Glutamatergic neuron (in vitro differentiated cells): ENCODE data around the gene LRRC14B. TPM values are rescaled to one million over a fixed set of nuclear protein-coding genes. Genes with fewer than 3 reads are reported as not detected.

ENCODE experiments used
- DNase-seq: peaks from one replicate; pipeline ENCODE4 v3.0.0; 2022
- H3K27ac Mint-ChIP-seq: one replicate; pipeline ENCODE4 v1.8.0; 2020; ENCODE audit warnings: mild to moderate bottlenecking, mixed read lengths, inconsistent platforms; ENCODE audit not compliant: unreplicated experiment
- H3K27me3 Mint-ChIP-seq: one replicate; pipeline ENCODE4 v1.8.0; 2020; ENCODE audit warnings: mild to moderate bottlenecking, moderate library complexity, mixed read lengths, inconsistent platforms; ENCODE audit not compliant: unreplicated experiment
- H3K36me3 Mint-ChIP-seq: one replicate; pipeline ENCODE4 v1.8.0; 2020; ENCODE audit warnings: mild to moderate bottlenecking, mixed read lengths, inconsistent platforms; ENCODE audit not compliant: unreplicated experiment
- H3K4me1 Mint-ChIP-seq: one replicate; pipeline ENCODE4 v1.8.0; 2020; ENCODE audit warnings: mild to moderate bottlenecking, low read depth, mixed read lengths, inconsistent platforms; ENCODE audit not compliant: unreplicated experiment
- H3K4me3 Mint-ChIP-seq: one replicate; pipeline ENCODE4 v1.8.0; 2020; ENCODE audit warnings: mild to moderate bottlenecking, mixed read lengths, inconsistent platforms; ENCODE audit not compliant: unreplicated experiment
- H3K9me3 Mint-ChIP-seq: one replicate; pipeline ENCODE4 v1.8.0; 2020; ENCODE audit warnings: mild to moderate bottlenecking, moderate library complexity, mixed read lengths, inconsistent platforms; ENCODE audit not compliant: unreplicated experiment
- total RNA-seq: library from RNA; stranded (reverse); fragmentation: NEBNext Ultra II Directional; extraction: Animal tissue kit (Norgen Biotek cat#: 25700); gene quantifications from one replicate; pipeline ENCODE4 v1.2.1, GENCODE V29; 2021; ENCODE audit not compliant: unreplicated experiment
- TF ChIP-seq, protein P1 (sequence below): fragments of 200-600 bp; sonication (generic); IDR thresholded peaks from one replicate; pipeline ENCODE4 v1.5.0; 2021; ENCODE audit not compliant: partially characterized antibody, unreplicated experiment

LRRC14B gene
- total RNA-seq, 1 donor from 2014 or later, result not detected

DNA sequence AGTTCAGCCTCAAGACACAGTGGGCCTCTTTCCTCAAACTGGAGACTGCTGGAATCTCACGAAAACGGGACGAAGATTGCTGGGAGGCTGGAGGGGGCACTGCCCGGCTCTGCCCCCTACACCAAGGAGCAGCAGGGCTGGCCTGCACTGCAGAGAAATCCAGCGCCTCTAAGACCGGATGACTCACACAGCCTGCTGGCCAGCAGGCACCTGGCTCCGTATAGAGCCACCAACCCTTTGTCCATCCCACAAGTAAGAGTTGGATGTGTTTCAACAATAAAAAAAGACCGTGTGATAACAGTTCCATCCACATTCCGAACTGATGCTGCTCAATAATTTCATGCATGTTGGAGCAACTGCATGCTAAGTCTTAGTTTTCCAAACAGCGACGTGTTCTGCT is 15.1 kb downstream of the LRRC14B start:
- TF ChIP-seq, protein P1, sequence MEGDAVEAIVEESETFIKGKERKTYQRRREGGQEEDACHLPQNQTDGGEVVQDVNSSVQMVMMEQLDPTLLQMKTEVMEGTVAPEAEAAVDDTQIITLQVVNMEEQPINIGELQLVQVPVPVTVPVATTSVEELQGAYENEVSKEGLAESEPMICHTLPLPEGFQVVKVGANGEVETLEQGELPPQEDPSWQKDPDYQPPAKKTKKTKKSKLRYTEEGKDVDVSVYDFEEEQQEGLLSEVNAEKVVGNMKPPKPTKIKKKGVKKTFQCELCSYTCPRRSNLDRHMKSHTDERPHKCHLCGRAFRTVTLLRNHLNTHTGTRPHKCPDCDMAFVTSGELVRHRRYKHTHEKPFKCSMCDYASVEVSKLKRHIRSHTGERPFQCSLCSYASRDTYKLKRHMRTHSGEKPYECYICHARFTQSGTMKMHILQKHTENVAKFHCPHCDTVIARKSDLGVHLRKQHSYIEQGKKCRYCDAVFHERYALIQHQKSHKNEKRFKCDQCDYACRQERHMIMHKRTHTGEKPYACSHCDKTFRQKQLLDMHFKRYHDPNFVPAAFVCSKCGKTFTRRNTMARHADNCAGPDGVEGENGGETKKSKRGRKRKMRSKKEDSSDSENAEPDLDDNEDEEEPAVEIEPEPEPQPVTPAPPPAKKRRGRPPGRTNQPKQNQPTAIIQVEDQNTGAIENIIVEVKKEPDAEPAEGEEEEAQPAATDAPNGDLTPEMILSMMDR, result no peak
- H3K27ac Mint-ChIP-seq, result no peak overlapping the region
- no peak for DNase-seq
- peaks cover 4% of the 10 kb centered on the region for H3K9me3 Mint-ChIP-seq
- no peak overlapping the region for H3K4me3 Mint-ChIP-seq
- H3K36me3 Mint-ChIP-seq, result no peaks in the 10 kb centered on the region
- H3K27me3 Mint-ChIP-seq, result peaks cover 3% of the 10 kb centered on the region
- H3K4me1 Mint-ChIP-seq, result peaks cover 27% of the 10 kb centered on the region

DNA sequence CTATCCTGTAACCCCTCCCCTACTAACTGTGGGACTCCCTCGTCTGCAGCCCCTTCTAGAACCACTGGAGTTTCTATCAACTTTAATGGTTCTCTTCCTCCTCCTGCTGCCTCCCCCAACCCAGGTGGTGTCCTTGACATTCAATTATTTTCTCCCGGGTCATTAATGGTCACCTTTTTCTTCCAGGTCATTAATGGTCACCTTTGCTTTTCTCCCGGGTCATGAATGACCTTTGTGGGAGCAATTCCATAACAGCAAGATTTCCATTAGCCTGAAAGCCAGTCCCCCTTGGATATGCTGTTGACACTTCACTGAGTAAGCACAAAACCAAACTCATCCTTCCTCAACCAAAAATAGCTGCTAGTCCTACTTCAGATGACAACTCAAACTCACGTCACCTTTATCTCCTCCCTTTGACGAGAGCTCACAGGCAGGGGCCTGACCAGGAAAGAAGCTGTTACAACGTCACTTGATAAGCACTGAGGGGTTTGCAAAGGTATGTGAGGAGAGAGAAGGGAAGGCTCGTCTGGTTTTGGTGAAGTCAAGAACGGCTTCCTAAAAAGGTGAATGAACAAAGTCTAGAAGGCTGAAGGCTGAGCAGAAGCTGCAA is 15.7 kb downstream of the LRRC14B start:
- no peak overlapping the region for H3K27ac Mint-ChIP-seq
- peaks cover 21% of the 10 kb centered on the region for H3K4me1 Mint-ChIP-seq
- no peaks in the 10 kb centered on the region for H3K36me3 Mint-ChIP-seq
- peaks cover 3% of the 10 kb centered on the region for H3K27me3 Mint-ChIP-seq
- TF ChIP-seq, protein P1, result no peak
- DNase-seq, result no peak
- H3K9me3 Mint-ChIP-seq, result peaks cover 4% of the 10 kb centered on the region
- peak overlapping the region; percentile 67 for H3K4me3 Mint-ChIP-seq

DNA sequence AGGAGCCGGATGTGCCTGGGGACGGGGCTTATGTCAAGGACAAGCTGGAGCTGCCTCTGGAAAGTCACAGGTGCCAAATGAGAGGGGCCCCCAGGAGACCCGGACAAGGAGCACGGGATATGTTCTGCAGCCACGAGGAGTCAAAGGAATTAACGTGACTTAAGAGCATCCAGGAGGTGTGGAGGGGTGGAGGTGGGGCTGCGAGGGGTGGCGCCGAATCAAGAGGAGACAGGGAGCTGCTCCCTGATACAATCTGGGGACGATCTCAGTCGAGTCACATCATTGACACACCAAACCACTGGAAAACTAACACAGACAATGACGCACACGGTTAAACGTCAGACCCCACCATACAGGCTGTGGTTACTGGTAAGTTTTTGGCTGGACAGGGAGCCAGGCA is 16.3 kb downstream of the LRRC14B start:
- H3K4me3 Mint-ChIP-seq, result peak overlapping the region; percentile 67
- H3K4me1 Mint-ChIP-seq, result peaks cover 21% of the 10 kb centered on the region
- no peaks in the 10 kb centered on the region for H3K36me3 Mint-ChIP-seq
- no peak for DNase-seq
- TF ChIP-seq, protein P1, result no peak
- H3K9me3 Mint-ChIP-seq, result peaks cover 4% of the 10 kb centered on the region
- H3K27ac Mint-ChIP-seq, result no peak overlapping the region
- H3K27me3 Mint-ChIP-seq, result peaks cover 3% of the 10 kb centered on the region

DNA sequence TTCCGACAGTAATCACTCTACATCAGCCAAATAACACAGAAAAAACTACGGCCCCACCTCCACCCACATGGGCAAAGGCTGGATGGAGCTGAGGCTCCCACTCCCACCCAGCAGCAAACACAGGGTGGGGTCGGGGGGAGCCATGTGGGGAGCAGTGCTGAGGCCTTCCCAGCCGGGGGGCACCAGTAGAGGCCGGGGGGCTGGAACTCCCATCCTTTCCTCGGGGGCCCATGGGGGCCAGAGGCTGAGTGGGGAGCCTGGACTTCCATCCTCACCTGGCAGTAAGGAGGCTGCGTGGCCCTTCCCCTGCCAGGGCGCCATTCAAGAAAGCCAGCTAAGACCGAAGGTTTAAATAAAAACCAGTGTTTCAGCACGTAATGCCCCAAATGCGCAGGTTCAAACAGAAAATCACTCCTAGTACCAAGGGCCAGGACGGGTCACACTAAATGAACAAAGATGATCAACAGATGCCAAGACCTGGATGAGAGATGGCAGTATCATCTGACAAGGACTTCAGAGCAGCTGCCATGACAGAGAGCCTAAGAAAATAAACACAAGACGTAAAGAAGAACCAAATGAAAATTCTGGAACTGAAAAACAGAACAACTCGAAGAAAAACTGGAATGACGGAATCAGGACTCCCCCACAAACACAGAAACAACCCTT is 17.3 kb downstream of the LRRC14B start:
- no peak for DNase-seq
- peaks cover 3% of the 10 kb centered on the region for H3K27me3 Mint-ChIP-seq
- H3K27ac Mint-ChIP-seq, result no peak overlapping the region

More for the DNA sequence above, 17.3 kb downstream of the LRRC14B start:
- Mint-ChIP-seq H3K36me3 (peaks cover 2% of the 10 kb centered on the region), H3K4me3 (no peak overlapping the region), H3K9me3 (peaks cover 4% of the 10 kb centered on the region), H3K4me1 (peaks cover 21% of the 10 kb centered on the region)
- TF ChIP-seq, protein P1, result no peak
